K562 (cell line): ENCODE results near the gene URGCP. TPM values are rescaled to one million over a fixed set of nuclear protein-coding genes. Genes with fewer than 3 reads are reported as not detected.
A peak's percentile ranks its signal among the peaks of the same experiment; 100 is the strongest.

Source experiments
- CXXC5 ChIP-seq: fragments of 250-450 bp; sonication (Bioruptor Pico); IDR thresholded peaks from 2 replicates; pipeline ENCODE4 v1.8.0; 2022; ENCODE audit warnings: inconsistent platforms, mild to moderate bottlenecking, moderate library complexity
- ELF2 ChIP-seq: fragments of 250-450 bp; sonication (Bioruptor Pico); IDR thresholded peaks from 2 replicates; pipeline ENCODE4 v1.5.0; 2021; ENCODE audit warnings: mild to moderate bottlenecking
- HOXB6 ChIP-seq: fragments of 250-450 bp; sonication (Bioruptor Pico); IDR thresholded peaks from 2 replicates; pipeline ENCODE4 v1.5.1; 2022; ENCODE audit warnings: mild to moderate bottlenecking, borderline replicate concordance
- L3MBTL2 ChIP-seq: fragments of 450-650 bp; IDR thresholded peaks from 2 replicates; pipeline ENCODE4 v1.6.1; 2016; ENCODE audit warnings: mild to moderate bottlenecking, moderate library complexity
- MEIS2 ChIP-seq: fragments of 450-650 bp; IDR thresholded peaks from 2 replicates; pipeline ENCODE4 v1.6.1; 2014; ENCODE audit warnings: mild to moderate bottlenecking; ENCODE audit not compliant: partially characterized antibody
- MYC ChIP-seq, 2 experiments: fragments of 250-450 bp in 1 of 2; sonication (Bioruptor Pico) in 1 of 2; IDR thresholded peaks; 2 replicates each; pipeline versions ENCODE4 v1.5.1 to v1.6.1; 2012 to 2021; ENCODE audit warnings: low read depth in 2 of 2, borderline replicate concordance in 1 of 2, improper control_type of control experiment in 1 of 2, low read length in 1 of 2, mild to moderate bottlenecking in 1 of 2, moderate library complexity in 1 of 2
- NBN ChIP-seq: fragments of 450-650 bp; IDR thresholded peaks from 2 replicates; pipeline ENCODE4 v1.6.1; 2016; ENCODE audit warnings: low read depth, mild to moderate bottlenecking
- NCOA1 ChIP-seq: fragments of 450-650 bp; IDR thresholded peaks from 2 replicates; pipeline ENCODE4 v1.6.1; 2016; ENCODE audit warnings: low read depth
- PHB2 ChIP-seq: fragments of 450-650 bp; IDR thresholded peaks from 2 replicates; pipeline ENCODE4 v1.6.1; 2017; ENCODE audit warnings: low read depth
- RBFOX2 ChIP-seq: fragments of 200-400 bp; formaldehyde crosslinking; IDR thresholded peaks from 2 replicates; pipeline ENCODE4 v1.6.1; 2017; ENCODE audit warnings: low read depth, mild to moderate bottlenecking, low read length, moderate library complexity
- SMC3 ChIP-seq: conservative IDR thresholded peaks from 2 replicates; pipeline ENCODE4 v1.6.1; 2011; ENCODE audit warnings: low read depth, low read length, improper control_type of control experiment; ENCODE audit not compliant: insufficient read depth
- SP1 ChIP-seq: sonication (generic); formaldehyde crosslinking; IDR thresholded peaks from 2 replicates; pipeline ENCODE4 v1.8.1; 2022; ENCODE audit warnings: mild to moderate bottlenecking, missing genetic modification reagents
- STAT5B ChIP-seq: fragments of 250-450 bp; sonication (Bioruptor Pico); IDR thresholded peaks from 2 replicates; pipeline ENCODE4 v1.8.0; 2021; ENCODE audit warnings: mild to moderate bottlenecking, inconsistent platforms
- TEAD1 ChIP-seq, 2 experiments: fragments of 450-650 bp in 1 of 2; sonication (generic) in 1 of 2; formaldehyde crosslinking; IDR thresholded peaks; 2 replicates each; pipeline versions ENCODE4 v1.4.0 to v1.8.0; 2020 to 2022; ENCODE audit warnings: mild to moderate bottlenecking in 2 of 2, missing genetic modification reagents in 1 of 2
- polyA plus RNA-seq, 8 experiments: library from polyadenylated mRNA; depleted of rRNA in 4 of 8; stranded (reverse) in 5 of 8; unstranded in 3 of 8; fragments of >200 nt; fragmentation: Nextera tagmentation in 2 of 8; fragmentation: Illumina TruSeq in 1 of 8; extraction: Ambion mirVana in 2 of 8; extraction: Trizol in 1 of 8; gene quantifications; 2 replicates each; pipeline versions ENCODE4 v1.2.1 to v1.2.3, GENCODE V29; 2011 to 2014; ENCODE audit warnings: inconsistent platforms in 1 of 8, missing spikeins in 1 of 8
- total RNA-seq, 7 experiments: library from RNA; depleted of rRNA in 6 of 7; stranded (reverse); fragments of >200 nt in 6 of 7; fragmentation: Illumina TruSeq in 2 of 7; extraction: Trizol in 2 of 7; gene quantifications; 2 replicates each; pipeline versions ENCODE4 v1.2.1 to v1.2.3, GENCODE V29; 2011 to 2021; ENCODE audit warnings: low replicate concordance in 1 of 7
- TF ChIP-seq, protein P1 (sequence below): fragments of 250-450 bp; sonication (Bioruptor Pico); IDR thresholded peaks from 2 replicates; pipeline ENCODE4 v1.8.0; 2022; ENCODE audit warnings: inconsistent platforms, mild to moderate bottlenecking, moderate library complexity, borderline replicate concordance
- TF ChIP-seq, protein P2 (sequence below): fragments of 450-650 bp; IDR thresholded peaks from 2 replicates; pipeline ENCODE4 v1.6.1; 2016; ENCODE audit warnings: antibody characterized with exemption
- TF ChIP-seq, protein P3 (sequence below): sonication (generic); formaldehyde crosslinking; IDR thresholded peaks from 2 replicates; pipeline ENCODE4 v1.8.0; 2022; ENCODE audit warnings: mild to moderate bottlenecking, missing genetic modification reagents
- TF ChIP-seq, protein P4 (sequence below): fragments of 450-650 bp; conservative IDR thresholded peaks from 2 replicates; pipeline ENCODE4 v1.6.1; 2016; ENCODE audit warnings: missing genetic modification characterization, low read depth, mild to moderate bottlenecking, missing compliant biosample characterization, moderate library complexity
- TF ChIP-seq, protein P5 (sequence below): fragments of 450-650 bp; formaldehyde crosslinking; IDR thresholded peaks from 2 replicates; pipeline ENCODE4 v1.4.0; 2020; ENCODE audit warnings: mild to moderate bottlenecking, mixed read lengths

URGCP gene
- total and polyA plus RNA-seq, 9 of the 15 experiments (the other 6 are each of a cell fraction or from before 2014, with no cell fraction given), result 1.7 to 25.8 (median 12.5) TPM

DNA sequence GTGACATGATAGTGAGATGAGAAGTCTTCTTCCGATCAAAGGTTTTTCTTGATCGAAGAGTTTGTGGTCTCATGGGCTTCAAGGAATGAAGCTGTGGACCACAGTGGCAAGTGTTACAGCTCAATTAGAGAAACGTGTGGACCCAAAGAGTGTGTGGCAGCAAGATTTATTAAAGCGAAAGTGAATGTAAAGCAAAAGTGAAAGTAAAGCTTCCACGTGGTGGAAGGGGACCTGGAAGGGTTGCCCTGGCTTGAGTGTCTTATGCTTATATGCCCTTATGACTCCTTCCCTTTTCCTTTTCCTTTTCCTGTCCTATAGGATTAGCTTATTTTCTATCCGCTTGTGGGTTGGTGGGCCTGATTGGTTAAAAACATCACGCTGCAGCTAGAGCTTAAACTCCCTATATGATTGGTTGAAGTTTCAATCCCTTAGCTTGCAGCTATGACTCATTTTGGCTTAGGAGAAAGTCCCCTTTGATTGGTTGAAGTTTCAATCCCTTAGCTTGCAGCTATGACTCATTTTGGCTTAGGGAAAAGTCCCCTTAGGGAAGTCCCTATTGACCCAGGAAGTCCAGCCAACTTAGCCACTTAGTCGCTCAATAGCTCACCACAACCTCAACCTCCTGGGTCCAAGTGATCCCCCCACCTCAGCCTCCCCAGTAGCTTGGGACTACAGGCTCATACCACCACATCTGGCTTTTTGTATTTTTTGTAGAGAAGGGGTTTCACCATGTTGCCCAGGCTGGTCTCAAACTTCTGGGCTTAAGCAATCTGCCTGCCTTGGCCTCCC lies 71.7 kb downstream of the URGCP start (continued):
- TF ChIP-seq, protein P1, sequence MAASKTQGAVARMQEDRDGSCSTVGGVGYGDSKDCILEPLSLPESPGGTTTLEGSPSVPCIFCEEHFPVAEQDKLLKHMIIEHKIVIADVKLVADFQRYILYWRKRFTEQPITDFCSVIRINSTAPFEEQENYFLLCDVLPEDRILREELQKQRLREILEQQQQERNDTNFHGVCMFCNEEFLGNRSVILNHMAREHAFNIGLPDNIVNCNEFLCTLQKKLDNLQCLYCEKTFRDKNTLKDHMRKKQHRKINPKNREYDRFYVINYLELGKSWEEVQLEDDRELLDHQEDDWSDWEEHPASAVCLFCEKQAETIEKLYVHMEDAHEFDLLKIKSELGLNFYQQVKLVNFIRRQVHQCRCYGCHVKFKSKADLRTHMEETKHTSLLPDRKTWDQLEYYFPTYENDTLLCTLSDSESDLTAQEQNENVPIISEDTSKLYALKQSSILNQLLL (CRISPR knock-in tag), result no peak
- TF ChIP-seq NCOA1 (peak; percentile 72; the same call in 1 of the 2 replicates), PHB2 (no peak), CXXC5 (CRISPR knock-in tag) (peak; percentile 22), SMC3 (no peak), L3MBTL2 (peak; percentile 40; the same call in 1 of the 2 replicates), TEAD1 (CRISPR knock-in tag; IDR thresholded peaks at IDR 0.05) (no peak), SP1 (CRISPR knock-in tag) (no peak), HOXB6 (CRISPR knock-in tag) (0 out of 2 replicates have a peak, but pooled peaks have one; percentile 7), STAT5B (CRISPR knock-in tag) (no peak), RBFOX2 (no peak), NBN (no peak), ELF2 (no peak), MYC (IDR thresholded peaks at IDR 0.05; ENCODE audit: low read depth, low read length) (peak; percentile 81), MYC (CRISPR knock-in tag; IDR thresholded peaks at IDR 0.05; ENCODE audit: borderline replicate concordance, low read depth) (no peak), MEIS2 (peak; percentile 30)
- TF ChIP-seq, protein P2, sequence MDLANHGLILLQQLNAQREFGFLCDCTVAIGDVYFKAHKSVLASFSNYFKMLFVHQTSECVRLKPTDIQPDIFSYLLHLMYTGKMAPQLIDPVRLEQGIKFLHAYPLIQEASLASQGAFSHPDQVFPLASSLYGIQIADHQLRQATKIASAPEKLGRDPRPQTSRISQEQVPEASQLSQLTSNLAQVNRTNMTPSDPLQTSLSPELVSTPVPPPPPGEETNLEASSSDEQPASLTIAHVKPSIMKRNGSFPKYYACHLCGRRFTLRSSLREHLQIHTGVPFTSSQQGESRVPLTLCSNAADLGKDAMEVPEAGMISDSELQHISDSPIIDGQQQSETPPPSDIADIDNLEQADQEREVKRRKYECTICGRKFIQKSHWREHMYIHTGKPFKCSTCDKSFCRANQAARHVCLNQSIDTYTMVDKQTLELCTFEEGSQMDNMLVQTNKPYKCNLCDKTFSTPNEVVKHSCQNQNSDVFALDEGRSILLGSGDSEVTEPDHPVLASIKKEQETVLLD, result no peak
- TF ChIP-seq, protein P3, sequence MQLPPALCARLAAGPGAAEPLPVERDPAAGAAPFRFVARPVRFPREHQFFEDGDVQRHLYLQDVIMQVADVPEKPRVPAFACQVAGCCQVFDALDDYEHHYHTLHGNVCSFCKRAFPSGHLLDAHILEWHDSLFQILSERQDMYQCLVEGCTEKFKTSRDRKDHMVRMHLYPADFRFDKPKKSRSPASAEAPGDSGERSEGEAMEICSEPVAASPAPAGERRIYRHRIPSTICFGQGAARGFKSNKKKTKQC (CRISPR knock-in tag), result no peak
- TF ChIP-seq, protein P4, sequence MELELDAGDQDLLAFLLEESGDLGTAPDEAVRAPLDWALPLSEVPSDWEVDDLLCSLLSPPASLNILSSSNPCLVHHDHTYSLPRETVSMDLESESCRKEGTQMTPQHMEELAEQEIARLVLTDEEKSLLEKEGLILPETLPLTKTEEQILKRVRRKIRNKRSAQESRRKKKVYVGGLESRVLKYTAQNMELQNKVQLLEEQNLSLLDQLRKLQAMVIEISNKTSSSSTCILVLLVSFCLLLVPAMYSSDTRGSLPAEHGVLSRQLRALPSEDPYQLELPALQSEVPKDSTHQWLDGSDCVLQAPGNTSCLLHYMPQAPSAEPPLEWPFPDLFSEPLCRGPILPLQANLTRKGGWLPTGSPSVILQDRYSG (tag), result peak; percentile 76; the same call in 1 of the 2 replicates
- TF ChIP-seq, protein P5, sequence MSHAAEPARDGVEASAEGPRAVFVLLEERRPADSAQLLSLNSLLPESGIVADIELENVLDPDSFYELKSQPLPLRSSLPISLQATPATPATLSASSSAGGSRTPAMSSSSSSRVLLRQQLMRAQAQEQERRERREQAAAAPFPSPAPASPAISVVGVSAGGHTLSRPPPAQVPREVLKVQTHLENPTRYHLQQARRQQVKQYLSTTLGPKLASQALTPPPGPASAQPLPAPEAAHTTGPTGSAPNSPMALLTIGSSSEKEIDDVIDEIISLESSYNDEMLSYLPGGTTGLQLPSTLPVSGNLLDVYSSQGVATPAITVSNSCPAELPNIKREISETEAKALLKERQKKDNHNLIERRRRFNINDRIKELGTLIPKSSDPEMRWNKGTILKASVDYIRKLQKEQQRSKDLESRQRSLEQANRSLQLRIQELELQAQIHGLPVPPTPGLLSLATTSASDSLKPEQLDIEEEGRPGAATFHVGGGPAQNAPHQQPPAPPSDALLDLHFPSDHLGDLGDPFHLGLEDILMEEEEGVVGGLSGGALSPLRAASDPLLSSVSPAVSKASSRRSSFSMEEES (CRISPR knock-in tag), result no peak
